SH-SY5Y (cell line): ENCODE results near the gene TMEM221.

ENCODE experiments used
- GATA2 ChIP-seq: IDR thresholded peaks from 2 replicates; pipeline ENCODE4 v1.6.1; 2011; ENCODE audit warnings: mild to moderate bottlenecking, low read depth, low read length
- GATA3 ChIP-seq: IDR thresholded peaks from 2 replicates; pipeline ENCODE4 v1.6.1; 2011; ENCODE audit warnings: low read depth, mild to moderate bottlenecking, low read length, moderate library complexity

GRCh38 chr19:17404015-17404414 is 44.5 kb downstream of the TMEM221 start:
- TF ChIP-seq GATA2: no peak
- TF ChIP-seq GATA3: no peak
